GM12874 (cell line): ENCODE results near the gene HMGN1.

Experiments used
- TF ChIP-seq, protein P1 (sequence below): IDR thresholded peaks from 2 replicates; pipeline ENCODE4 v1.5.1; 2011; ENCODE audit warnings: low read depth, mild to moderate bottlenecking, control low read depth, low read length, moderate library complexity; ENCODE audit not compliant: insufficient read depth

Gene HMGN1

DNA sequence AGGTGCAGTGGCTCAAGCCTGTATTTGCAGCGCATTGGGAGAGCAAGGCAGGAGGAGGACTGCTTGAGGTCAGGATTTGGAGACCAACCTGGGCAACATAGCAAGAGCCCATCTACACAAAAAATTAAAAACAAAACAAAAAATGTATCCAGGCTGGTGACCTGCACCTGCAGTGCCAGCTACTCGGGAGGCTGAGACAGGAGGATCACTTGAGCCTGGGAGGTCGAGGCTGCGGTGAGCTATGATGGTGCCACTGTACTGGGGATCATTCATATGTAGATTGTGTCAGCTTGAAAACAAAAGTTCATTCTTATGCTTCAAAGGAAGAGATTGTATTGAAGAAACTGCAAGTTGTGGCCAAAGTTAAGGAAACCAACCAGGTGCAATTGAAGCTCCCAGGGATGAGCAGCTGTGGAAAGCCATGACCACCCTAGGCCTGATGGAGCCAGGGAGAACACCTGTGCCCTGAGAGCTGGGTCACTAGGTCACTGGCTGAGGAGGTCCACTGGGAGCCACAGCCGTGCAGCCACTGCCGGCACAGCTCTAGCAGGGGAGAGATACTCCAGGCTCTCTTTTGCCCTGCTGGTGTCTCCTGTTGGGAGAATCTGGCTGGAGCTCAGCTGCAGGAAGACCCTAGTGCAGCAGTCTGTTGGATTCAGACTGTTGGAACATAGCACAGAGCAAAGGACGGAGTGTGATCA is 22.1 kb downstream of the HMGN1 start:
- TF ChIP-seq, protein P1, sequence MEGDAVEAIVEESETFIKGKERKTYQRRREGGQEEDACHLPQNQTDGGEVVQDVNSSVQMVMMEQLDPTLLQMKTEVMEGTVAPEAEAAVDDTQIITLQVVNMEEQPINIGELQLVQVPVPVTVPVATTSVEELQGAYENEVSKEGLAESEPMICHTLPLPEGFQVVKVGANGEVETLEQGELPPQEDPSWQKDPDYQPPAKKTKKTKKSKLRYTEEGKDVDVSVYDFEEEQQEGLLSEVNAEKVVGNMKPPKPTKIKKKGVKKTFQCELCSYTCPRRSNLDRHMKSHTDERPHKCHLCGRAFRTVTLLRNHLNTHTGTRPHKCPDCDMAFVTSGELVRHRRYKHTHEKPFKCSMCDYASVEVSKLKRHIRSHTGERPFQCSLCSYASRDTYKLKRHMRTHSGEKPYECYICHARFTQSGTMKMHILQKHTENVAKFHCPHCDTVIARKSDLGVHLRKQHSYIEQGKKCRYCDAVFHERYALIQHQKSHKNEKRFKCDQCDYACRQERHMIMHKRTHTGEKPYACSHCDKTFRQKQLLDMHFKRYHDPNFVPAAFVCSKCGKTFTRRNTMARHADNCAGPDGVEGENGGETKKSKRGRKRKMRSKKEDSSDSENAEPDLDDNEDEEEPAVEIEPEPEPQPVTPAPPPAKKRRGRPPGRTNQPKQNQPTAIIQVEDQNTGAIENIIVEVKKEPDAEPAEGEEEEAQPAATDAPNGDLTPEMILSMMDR = no peak

DNA sequence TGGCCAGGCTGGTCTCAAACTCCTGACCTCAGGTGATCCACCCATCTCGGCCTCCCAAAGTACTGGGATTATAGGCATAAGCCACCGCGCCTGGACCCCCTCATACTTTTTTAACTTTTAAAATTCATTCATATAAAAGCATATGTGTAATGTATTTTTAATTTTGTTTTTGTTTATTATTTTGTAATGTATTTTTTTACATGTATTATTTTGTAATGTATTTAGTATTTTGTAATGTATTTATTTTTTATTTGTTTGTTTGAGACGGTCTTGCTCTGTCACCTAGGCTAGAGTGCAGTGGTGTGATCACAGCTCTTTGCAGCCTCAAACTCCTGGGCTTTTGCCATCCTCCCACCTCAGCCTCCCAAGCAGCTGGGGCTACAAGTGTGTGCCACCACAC is 23.4 kb downstream of the HMGN1 start:
- TF ChIP-seq, protein P1 = no peak

DNA sequence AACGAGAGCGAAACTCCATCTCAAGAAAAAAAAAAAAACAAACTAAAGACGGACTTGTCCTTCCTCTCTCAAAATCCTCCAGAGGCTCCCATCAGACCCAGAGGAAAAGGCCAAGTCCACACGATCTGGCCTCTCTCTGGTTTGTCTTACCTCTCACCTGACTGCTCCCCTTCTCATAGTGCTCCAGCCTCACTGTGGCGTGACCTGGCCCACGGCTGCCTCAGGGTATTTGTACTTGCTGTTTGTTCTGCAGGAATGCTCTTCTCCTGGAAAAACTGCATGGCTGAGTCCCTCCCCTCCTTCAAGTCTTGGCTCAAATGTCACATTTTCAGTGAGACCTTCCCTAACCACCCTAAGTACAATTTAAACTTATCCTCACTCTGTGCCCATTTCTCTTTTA is 27.5 kb downstream of the HMGN1 start:
- TF ChIP-seq, protein P1 = no peak

DNA sequence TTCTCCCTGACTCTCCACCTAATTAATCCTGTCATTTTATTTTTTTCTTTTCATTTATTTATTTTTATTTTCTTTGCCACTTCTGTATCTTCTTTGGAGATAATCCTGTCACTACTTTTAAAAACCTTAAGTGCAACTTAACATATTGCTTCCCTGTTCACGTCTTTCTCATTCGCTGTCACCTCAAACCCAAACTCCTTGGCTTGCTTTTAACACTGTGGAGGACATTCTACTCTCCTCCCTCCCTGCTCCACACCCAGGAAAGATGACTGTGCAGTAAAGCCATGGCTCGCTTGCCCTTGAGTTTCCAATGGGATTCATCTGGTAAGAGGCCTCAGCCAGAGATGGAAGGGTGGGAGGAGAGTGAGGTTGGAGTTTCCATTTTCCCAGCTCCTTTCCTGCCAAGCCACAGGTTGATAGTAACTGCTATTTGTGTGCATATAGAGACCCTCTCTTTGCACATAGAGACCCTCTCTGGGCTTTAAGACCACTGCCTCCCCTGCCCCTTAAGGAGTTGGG is 29.0 kb downstream of the HMGN1 start:
- TF ChIP-seq, protein P1 = no peak

DNA sequence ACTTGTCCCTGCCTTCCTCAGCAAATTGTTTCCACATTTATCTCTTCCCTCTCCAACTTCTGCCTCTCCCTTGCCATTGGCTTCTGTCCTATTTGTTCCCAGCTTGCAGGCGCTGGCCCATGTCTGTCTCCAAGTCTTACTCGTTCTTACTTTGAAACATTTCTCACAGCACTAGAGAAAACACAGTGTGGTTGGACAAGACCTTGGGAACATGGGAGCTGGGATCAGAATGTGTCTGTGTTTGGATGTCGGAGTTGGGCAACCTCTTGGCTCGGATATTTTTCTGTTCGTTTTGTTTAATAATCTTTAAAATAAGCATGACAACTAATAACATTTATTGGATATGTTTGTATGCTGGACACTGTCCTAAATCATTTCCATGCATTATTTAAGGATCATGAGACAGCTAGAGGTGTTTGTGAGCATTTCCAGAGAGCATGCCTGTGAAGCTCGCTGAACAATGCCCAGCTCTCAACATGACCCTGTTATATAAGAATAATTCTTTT is 29.6 kb downstream of the HMGN1 start:
- TF ChIP-seq, protein P1 = no peak

DNA sequence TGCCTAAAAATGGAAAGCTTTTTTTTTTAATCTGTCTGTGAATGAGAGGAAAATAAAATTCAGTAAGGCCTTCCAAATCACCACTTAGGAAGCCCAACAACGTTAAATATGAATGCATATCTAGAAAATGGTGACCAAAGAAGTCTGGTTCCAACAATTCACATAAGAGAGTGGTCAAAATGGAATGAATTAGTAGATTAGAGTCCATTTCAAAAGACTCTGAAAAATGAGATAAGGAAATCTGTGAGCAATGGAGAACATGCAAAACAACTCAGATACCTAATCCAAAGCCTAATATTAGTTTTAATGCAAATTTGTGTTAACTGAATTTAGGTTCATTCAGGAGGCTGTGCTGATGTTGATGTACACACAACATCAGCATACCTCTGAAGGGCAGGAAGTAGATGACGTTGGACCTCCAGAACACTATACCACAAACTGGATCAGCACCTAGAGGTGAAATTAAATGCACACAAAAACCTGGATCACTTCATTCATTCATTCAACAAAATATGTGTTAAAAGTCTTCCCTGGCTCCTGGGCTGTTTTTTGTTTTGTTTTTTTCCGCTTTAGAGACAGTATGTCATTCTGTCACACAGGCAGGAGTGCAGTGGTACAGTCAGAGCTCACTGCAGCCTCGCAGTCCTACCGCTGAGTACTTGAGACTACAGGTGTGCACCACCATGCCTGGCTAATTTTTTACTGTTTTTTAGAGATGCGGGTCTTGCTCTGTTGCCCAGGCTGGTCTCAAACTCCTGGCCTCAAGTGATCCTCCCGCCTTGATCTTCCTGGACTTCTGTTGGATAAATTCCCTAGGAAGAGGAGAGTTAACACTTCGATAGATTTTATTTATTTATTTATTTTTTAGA is 30.6 kb downstream of the HMGN1 start:
- TF ChIP-seq, protein P1 = no peak

DNA sequence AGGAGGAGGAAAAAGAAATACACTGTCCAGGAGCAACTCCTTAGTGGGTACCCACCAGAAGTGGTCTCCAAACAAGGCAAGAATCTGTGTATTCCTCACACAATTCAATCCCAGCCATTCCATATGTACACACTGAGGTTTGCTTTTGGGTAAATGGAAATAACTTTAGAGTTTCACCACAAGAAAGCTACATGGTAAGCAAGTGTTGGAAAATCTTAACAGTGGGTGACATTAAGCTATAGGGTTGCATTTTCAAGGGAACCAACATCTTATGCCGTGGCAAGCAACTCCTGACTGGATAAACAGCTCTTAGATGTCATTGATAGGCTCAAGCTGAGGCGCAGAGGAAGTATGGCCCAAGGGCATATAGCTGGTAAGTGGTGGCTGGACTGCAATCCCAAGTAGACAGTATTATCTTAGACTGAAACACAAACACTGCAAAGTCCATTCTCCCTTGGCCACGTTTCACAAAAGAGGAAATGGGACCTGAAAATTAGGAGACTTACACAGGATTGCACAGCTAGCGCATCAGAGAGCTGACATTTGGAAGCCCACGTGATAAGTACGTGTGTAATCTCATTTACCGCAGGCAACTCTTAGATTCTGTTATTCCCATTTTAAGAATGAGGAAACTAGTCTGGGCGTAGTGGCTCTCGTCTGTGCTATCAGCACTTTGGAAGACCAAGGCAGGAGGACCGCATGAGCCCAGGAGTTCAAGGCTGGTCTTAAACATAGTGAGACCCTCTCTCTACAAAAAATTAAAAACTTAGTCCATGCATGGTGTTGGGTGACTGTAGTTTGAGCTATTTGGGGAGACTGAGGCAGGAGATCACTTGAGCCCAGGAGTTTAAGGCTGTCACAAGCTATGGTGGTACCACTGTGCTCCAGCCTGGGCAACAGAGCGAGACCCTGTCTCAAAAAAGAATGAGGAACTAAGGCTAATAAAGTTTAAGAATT is 31.5 kb downstream of the HMGN1 start:
- TF ChIP-seq, protein P1 = no peak
